Thyroid gland (tissue), 4 donors: ENCODE results near the gene FOXP1.

Experiments
- CTCF ChIP-seq, 6 experiments: fragments of 200-600 bp in 3 of 6; fragments of 450-650 bp in 3 of 6; sonication (generic) in 3 of 6; IDR thresholded peaks; one replicate each; pipeline ENCODE4 v1.5.1; 2016 to 2019; ENCODE audit warnings: antibody characterized with exemption in 6 of 6, mild to moderate bottlenecking in 2 of 6, inconsistent platforms in 1 of 6, moderate library complexity in 1 of 6
- POLR2A ChIP-seq, 2 donors: fragments of 450-650 bp; IDR thresholded peaks; one replicate each; pipeline ENCODE4 v1.6.1; 2017; ENCODE audit warnings: antibody characterized with exemption in 2 of 2, mild to moderate bottlenecking in 2 of 2, moderate library complexity in 1 of 2

- TF ChIP-seq CTCF (IDR thresholded peaks at IDR 0.05): no peak
- no peak for TF ChIP-seq POLR2A (IDR thresholded peaks at IDR 0.05)
Observed at GRCh38 chr3:71317749-71318457, 265.6 kb downstream of the FOXP1 start.
